ENCODE measurements around the gene PDHX. TPM values are rescaled to one million over a fixed set of nuclear protein-coding genes. Genes with fewer than 3 reads are reported as not detected.
A peak's percentile ranks its signal among the peaks of the same experiment; 100 is the strongest.

PDHX gene
- total RNA-seq, 1 donor from 2014 or later: 90.9 TPM

DNA sequence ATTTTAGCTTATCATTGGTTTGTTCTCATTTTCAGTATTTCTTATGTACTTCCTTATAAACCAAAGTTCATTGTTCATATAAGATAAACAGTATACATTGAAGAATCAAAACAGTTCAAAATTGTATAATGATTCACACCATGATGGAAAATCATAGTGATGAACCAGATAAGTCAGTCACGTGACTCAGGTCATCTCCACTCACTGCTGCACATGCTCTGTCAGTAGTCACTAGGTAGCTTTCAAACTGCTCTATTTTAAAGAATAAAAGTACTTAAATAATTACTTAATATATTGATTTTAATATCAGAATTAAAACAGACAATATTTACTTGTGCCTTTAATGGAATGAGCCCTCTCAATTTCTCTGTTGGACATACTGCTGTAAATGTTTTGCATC, 37.5 kb downstream of the PDHX start:
- no peak for DNase-seq (ENCODE audit: low read depth)

DNA sequence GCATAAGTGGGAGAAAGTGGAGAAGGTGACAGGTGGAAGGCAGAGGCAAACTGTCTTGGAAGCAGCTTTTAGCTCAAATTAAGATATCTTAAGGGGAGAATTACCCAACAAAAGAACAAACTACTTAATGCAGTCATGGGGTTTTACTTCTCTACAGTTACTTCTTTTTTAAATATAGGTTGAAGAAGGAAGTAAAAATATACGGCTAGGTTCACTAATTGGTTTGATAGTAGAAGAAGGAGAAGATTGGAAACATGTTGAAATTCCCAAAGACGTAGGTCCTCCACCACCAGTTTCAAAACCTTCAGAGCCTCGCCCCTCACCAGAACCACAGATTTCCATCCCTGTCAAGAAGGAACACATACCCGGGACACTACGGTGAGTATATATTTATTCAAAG, 40.8 kb downstream of the PDHX start:
- no peak for DNase-seq (ENCODE audit: low read depth)

DNA sequence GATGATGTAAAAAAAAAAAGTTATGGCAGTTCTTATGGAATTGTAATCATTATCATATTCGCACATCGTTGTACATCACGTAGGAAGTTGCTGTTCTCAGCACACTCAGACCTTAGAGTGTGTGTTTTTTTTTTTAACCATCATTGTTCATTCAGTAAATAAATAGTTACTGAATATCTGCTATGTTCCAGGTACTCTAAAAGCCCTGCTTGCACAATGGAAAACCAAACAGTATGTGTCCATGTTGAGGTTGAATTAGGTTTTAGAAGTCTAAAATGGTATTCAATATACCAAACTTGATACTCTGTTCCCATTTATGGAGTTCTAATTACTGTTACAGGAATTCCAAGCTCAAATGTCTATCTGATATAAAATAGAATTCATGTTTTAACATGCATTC, 41.2 kb downstream of the PDHX start:
- no peak for DNase-seq (ENCODE audit: low read depth)

DNA sequence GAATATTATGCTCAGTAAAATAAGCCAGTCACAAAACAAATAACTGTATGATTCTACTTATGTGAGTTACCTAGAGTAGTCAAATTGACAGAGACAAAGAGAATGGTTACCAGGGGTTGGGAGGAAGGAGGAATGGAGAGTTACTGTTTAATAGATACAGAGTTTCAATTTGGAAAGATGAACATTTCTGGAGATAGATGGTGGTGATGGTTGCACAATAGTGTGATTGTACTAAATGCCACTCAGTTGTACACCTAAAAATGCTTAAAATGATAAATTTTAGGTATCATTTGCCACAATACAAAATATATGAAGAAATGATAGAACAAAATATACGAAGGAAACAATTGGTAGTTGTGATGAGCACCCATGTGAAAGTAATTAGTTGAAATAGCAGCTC, 43.4 kb downstream of the PDHX start:
- DNase-seq (ENCODE audit: low read depth): no peak

DNA sequence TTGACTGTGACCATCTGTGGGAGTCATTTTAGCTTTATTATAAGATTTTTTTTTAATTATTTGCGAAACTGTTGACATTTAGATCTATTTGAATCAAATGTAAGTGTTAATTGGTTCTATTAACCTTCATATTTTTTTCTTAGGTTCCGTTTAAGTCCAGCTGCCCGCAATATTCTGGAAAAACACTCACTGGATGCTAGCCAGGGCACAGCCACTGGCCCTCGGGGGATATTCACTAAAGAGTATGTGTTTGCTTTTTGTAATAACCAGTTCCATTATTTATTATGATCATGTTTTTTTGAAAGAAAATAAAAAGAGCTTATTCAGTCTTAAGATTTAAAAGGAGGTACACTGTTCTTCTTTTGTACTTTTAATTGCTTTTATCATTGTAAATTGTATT, 43.9 kb downstream of the PDHX start:
- peak; percentile 14 for DNase-seq (ENCODE audit: low read depth)

DNA sequence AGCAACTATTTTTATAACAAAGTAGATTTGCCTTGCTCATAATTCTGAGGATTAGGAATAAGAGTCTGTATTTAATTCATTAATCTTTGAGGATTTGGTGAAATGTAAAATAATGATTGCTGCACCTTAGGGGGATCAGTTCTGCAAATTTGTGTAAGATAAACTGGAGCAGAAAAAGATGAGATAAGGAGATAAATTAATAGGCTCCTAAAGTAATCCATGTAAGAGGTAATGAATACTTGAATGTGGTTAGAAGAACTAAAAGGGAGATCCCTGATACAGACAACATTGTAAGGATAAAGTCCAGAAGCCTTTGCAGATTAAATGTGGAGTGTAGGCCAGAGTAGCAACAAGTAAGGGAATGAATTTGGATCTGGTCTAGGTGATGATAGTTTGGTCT, 45.6 kb downstream of the PDHX start:
- DNase-seq (ENCODE audit: low read depth): no peak

DNA sequence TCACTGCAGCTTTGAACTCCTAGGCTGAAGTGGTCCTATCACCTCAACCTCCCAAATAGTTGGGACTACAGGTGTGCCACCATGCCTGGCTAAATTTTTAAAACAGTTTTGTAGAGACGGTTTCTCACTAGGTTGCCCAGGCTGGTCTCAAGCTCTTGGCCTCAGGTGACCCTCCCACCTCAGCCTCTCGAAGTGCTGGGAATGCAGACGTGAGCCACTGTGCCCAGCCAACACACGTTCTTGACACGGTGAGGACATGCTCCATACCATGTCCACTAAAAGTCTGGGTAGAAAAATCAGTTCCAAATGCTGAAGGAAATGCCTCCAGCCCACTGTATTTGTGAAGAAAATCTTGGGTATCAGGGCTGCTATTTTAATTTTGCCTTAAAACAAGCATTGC, 46.9 kb downstream of the PDHX start:
- no peak for DNase-seq (ENCODE audit: low read depth)

DNA sequence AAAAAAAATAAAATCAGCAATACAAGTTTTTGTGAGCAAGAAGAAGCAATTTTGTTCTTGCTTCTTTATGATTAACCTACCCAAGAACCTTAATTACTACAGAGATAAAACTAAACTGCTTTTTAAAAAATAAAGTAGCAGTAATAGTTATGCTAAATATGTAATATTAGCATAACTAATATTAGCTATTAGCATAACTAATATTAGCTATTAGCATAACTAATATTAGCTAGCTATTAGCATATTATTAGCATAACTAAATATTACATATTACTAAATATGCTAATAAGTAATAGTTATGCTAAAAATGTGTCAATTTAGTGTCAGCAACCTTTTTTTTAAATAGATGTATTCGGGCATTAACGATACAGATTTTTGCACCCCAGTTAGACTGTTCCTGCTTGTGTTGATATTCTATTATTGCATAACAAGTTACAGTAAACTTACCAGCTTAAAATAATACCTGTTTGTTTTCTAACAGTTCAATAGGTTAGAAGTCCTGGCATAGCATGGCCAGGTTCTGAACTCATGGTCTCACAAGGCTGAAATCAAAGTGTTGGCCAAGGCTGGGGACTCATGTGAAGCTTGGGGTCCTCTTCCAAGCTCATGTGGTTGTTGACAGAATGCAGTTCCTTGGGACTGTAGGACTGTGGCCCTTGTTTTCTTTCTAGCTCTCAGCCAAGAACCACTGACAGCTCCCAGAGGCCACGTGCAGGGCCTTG, 48.4 kb downstream of the PDHX start:
- no peak for DNase-seq (ENCODE audit: low read depth)

DNA sequence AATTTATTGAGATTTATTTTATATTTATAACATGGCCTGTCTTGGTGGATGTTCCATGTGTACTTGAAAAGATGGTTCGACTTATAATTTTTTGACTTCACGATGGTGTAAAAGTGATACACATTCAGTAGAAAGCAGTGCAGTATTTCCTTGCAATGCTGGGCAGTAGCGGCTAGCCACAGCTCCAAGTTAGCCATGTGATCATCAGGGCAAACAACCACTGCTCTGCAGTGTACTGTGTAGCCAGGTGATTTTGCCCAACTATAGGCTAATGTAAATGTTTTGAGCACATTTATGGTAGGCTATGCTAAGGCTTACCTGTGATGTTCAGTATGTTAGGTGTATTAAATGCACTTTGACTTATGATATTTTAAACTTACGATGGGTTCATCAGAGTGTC, 52.4 kb downstream of the PDHX start:
- DNase-seq (ENCODE audit: low read depth): no peak

DNA sequence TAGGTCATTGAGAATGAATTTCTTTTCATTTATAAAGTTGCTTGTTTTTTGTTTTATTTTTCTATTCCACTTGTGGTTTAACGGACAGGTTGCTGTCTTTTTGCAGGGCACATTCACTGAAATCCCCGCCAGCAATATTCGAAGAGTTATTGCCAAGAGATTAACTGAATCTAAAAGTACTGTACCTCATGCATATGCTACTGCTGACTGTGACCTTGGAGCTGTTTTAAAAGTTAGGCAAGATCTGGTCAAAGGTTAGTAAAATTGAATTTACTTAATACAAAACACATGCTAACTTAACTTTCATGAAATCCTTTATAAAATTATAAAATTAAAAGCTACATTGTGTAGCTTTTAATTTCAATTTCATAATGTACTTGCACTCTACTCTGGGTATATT, 53.6 kb downstream of the PDHX start:
- DNase-seq (ENCODE audit: low read depth): no peak

DNA sequence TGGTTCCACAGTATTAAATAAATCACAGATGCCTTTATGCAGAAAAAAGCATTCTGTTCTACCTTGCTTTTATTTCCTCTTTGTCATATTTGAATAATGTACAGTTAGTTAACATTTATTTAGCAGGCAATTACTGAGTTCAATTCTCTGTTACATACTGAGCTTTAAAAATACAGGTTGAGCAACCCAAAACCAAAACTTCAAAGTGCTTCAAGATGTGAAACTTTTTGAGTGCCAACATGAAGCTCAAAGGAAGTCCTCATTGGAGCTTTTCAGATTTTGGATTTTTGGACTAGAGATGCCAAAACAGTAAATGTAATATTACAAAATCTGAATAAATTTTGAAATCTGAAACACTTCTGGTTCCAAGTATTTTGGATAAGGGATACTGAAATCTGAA, 54.1 kb downstream of the PDHX start:
- DNase-seq (ENCODE audit: low read depth): no peak

DNA sequence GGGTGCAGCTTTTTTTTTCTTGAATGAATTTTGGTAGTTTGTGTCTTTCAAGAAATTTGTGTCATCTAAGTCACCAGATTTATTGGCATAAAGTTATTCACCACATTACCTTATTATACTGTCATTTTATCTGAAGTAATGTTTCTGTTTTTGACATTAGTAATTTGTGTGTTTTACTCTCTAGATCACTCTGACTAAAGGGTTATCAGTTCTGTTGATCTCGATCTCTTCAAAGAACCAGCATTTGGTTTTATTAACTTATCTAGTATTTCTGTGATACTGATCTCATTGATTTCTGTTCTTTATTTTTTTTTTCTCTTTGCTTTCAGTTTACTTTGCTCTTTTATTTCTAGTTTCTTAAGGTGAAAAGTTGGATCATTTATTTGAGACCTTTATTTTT, 55.5 kb downstream of the PDHX start:
- DNase-seq (ENCODE audit: low read depth): no peak

DNA sequence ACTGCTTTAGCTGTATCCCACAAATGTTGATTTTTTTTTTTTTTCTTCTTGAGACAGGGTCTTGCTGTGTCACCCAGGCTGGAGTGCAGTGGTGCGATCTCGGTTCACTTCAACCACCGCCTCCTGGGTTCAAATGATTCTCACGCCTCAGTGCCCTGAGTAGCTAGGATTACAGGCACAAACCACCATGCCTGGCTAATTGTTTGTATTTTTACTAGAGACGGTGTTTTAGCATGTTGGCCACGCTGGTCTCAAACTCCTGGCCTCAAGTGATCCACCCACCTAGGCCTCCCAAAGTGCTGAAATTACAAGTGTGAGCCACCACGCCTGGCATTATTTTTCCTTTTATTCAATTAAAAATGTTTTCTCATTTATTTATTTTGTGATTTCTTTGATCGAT, 55.9 kb downstream of the PDHX start:
- DNase-seq (ENCODE audit: low read depth): no peak

DNA sequence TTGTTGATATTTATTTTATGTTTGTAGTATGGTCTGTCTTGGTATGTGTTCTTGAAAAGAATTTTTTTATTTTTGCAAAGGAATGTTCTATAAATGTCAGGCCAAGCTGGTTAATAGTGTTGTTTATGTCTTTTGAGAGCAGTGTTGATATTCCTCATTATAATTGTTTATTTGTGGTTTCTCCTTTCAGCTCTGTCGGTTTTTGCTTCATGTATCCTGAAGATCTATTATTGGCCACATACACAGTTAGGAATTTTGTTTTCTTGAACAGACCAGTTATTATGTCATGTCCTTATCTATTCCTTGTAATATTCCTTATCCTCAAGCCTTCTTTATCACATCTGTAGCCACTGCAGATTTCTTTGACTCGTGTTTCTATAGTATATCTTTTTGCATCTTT, 56.5 kb downstream of the PDHX start:
- no peak for DNase-seq (ENCODE audit: low read depth)

DNA sequence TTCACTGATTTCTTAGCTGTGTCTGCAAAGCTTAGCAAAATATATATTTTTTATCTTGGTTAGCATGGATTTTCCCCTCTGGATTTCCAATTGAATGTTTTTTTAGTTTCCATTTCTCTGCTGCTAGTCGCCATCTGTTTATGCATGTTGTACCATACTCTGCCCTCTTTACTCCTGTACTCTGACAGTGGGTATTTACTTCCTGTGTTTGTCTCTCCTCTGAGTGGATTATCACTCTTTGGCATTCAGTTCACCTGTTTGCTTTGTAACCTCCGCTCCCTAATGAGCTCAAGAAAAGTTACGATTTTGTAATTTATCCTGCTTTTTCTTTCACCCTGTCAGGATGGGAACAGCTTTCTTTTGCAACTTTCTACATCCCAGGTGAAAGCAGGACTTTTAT, 59.1 kb downstream of the PDHX start:
- no peak for DNase-seq (ENCODE audit: low read depth)

DNA sequence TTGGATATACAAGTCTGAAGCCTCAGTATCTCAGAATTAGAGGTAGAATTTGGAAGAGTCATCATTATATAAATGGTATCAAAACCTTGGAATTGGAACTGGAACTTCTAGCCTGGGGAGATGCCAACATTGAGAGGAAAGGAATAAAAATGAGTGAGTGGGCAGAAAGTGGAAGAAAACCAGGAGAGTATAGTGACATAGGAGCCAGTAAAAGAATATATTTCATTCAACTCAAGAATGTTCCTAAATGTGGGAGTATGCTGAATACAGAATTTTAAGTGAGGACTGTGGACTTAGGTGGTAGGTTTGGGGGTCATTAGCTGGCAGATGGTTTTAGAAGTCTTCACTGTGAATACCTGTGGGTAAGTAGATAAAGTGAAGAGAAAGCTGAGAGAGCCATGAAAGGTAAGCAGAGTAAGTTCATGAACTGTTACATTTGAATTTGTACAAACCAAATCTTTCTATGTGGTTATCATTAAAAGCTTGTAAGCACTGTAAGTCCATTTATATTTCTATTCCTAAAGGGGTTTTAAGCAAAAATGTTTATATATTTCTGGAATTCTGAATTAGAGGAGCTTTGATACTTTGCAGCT, 60.2 kb downstream of the PDHX start:
- no peak for DNase-seq (ENCODE audit: low read depth)

DNA sequence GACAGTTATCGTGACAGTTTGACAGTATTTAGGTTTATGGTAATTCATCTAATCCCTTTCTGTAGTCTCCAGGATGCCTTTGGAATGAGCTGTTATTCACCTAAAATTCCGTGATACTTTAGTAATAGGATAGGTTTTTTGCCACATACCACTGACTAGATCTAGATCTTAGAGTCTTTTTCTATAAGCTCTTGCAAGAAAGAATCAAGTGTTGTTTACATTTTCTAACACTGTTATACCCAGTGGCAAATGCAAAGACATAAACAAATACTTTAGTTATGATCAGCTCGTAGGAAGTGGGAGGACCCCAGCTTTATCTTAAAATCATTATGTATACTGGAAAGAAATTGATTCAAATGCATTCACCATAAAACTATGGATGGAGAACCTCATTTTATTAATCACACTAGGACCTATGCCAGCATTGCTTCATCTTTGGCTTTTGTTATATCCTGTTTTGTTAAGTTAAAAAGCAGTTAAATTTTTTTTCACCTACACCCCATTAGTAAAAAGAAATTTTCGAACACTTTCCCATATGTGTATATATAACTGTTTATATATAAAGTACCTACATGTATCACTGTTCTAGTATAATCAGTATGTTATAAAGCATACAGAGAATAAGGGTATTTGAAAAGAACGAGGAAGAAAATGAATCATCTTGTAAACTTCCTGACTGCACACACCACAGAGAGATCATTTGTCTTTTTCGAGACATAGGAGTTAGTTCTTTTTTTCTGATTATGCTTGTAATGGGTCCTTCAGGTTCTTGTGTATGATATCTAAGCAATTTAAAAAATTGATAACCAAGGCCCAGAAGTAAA, 60.9 kb downstream of the PDHX start:
- peak; percentile 33 for DNase-seq (ENCODE audit: low read depth)

DNA sequence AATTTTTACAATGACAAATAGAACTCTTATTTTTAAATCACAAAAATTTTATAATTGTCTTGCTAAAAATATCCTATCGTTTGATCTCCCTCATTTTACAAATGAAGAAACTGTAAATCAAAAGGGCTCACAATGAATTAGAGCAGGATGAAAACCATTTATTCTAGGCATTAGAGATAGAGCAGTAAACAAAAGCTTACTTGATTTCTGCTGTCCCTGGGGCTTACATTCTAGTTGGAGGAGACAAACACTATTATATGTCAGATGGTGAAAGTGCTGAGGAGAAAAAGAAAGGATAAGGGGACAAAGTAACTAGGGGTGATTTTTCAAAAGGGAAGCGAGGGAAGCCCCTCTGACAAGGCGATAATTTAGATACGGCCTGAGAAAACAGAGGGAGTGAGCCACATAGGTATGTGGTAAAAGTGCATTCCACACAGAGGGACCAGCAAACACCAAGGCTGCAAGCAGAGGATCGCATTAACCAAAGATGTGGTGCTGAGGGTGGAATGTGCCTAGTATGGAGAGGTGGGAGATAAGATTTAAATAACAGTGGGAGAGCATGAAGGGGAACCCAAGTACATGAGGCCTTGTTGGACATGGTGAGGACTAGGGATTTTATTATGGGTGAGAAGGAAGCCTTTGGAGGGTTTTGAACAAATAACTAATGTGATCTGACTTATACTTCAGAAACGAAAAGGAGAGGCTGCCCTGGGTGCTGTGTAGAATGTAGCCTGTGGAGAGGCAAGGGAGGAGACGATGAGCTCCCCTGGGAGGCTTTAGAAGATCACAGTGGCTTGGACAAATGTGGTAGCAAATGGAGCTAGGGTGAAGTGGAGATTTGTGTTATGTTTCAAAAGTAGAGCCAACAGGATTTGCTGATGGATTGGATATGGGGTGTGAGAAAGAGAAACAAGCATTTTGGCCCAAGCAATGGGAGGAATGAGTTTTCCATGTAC, 62.1 kb downstream of the PDHX start:
- DNase-seq (ENCODE audit: low read depth): peak; percentile 14

DNA sequence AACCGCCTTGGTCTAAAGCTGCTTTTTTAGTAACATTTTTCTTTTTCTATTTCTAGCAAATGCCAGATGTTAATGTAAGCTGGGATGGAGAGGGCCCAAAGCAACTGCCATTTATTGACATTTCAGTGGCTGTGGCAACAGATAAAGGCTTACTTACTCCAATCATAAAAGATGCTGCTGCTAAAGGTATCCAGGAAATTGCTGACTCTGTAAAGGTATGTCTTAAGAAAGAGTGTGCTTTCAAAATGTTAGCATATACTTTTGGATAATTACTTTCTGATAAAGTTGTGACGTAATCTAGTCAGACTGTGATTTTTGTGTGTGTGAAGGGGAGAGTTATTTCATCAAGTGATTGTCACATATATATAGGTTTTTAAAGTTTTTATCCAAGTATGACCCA, 68.1 kb downstream of the PDHX start:
- DNase-seq (ENCODE audit: low read depth): no peak

DNA sequence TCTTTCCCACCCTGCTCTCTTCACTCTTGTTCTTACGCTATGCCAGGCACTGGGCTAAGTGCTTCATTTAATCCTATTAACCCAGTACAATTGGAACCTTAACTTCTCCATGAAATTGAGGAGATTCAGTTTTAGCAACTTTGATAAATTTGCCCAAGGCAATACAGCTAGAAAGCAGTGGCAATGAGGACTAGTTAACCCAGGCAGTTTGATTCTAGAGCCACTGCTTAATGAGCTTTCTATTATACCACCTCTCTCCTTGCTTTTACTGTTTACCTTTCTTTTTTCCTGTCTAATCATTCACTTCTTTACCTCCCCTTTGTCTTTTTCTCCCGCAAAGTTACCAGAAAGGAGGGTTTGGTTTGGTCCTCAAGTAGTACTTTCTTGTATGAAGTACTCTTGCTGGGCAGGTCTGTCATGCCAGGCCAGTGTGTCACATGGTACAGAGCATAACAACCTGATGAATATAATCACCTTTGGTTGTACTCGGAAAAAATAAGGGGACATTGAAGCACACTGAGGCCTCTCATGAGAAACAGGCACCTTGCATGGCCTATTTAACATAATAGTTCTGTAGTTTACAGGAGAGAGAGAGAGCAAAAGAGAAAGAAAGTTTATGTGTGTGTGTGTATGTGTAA, 70.6 kb downstream of the PDHX start:
- no peak for DNase-seq (ENCODE audit: low read depth)

DNA sequence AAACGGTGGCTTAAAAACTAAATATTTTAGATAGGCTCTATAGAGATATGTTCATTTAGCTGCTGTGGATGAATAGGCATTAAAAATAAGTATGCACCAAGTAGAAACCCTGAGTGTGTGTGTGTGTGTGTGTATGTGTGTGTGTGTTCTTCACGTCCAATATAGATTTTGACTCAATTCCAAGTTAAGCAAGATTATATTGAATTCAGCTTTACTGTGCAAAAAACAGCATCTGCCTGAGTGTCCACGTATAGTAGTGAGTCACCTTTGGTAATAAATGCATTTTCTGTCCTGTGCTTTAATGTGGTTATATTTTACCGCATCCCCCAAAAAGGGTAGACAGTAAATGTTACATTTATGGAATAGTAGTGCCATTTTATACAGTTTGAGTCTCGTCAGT, 71.2 kb downstream of the PDHX start:
- no peak for DNase-seq (ENCODE audit: low read depth)

Data from myocyte (in vitro differentiated cells).